Prostate gland (tissue), 2 donors: ENCODE results near the gene USP10.

ENCODE experiments used
- CTCF ChIP-seq, 4 experiments: fragments of 200-600 bp in 2 of 4; fragments of 450-650 bp in 2 of 4; sonication (generic) in 2 of 4; IDR thresholded peaks; 1 replicate in 3 of 4; 2 replicates in 1 of 4; pipeline ENCODE4 v1.5.1; 2016 to 2019; ENCODE audit warnings: antibody characterized with exemption in 4 of 4, mild to moderate bottlenecking in 2 of 4, moderate library complexity in 2 of 4
- POLR2A ChIP-seq: fragments of 450-650 bp; IDR thresholded peaks from one replicate; pipeline ENCODE4 v1.6.1; 2016; ENCODE audit warnings: antibody characterized with exemption, mild to moderate bottlenecking

GRCh38 chr16:84723906-84724305 lies 24.1 kb downstream of the USP10 start:
- TF ChIP-seq CTCF (IDR thresholded peaks at IDR 0.05) (no peak), POLR2A (no peak)
